ENCODE results near the gene PLEKHG4. TPM values are rescaled to one million over a fixed set of nuclear protein-coding genes. Genes with fewer than 3 reads are reported as not detected.
A peak's percentile ranks its signal among the peaks of the same experiment; 100 is the strongest.

The PLEKHG4 gene
- total RNA-seq, 2 donors from 2014 or later: 1.8 to 2.2 TPM

- no peak for DNase-seq
- no peak for ATAC-seq
- intact Hi-C loops (cut with DNase I): no loop called here
Measured at GRCh38 chr16:67281536-67282446, 2.5 kb downstream of the PLEKHG4 start.

GRCh38 chr16:67282447-67282805 lies 3.1 kb downstream of the PLEKHG4 start:
- no peak for DNase-seq
- intact Hi-C loops (cut with DNase I): no loop called here
- ATAC-seq: no peak

- intact Hi-C loops (cut with DNase I): no loop called here
- no peak for DNase-seq
- no peak for ATAC-seq
Measured at GRCh38 chr16:67283039-67283825, 3.9 kb downstream of the PLEKHG4 start.

- DNase-seq: no peak
- intact Hi-C loops (cut with DNase I): no loop called here
- ATAC-seq: no peak
Measured at GRCh38 chr16:67283826-67284555, 4.7 kb downstream of the PLEKHG4 start.

- DNase-seq (no peak), ATAC-seq (peak; percentile 44 to 58)
- intact Hi-C loops (cut with DNase I): no loop called here
Measured at GRCh38 chr16:67284699-67285646, 5.6 kb downstream of the PLEKHG4 start.

GRCh38 chr16:67286441-67287235 lies 7.3 kb downstream of the PLEKHG4 start:
- intact Hi-C loops (cut with DNase I): no loop called here
- ATAC-seq (no peak), DNase-seq (no peak)

GRCh38 chr16:67287960-67288359 lies 8.6 kb downstream of the PLEKHG4 start:
- intact Hi-C loops (cut with DNase I): no loop called here
- ATAC-seq: no peak
- DNase-seq: no peak

- ATAC-seq: no peak
- intact Hi-C loops (cut with DNase I): no loop called here
- DNase-seq: no peak
Measured at GRCh38 chr16:67291461-67291860, 12.1 kb downstream of the PLEKHG4 start.

GRCh38 chr16:67294171-67294757 lies 14.9 kb downstream of the PLEKHG4 start:
- intact Hi-C loops (cut with DNase I): no loop called here
- DNase-seq (no peak), ATAC-seq (no peak)

- ATAC-seq: peak in 1 of 2 donors; percentile 72
- intact Hi-C loops (cut with DNase I): no loop called here
- no peak for DNase-seq
Measured at GRCh38 chr16:67294938-67295361, 15.6 kb downstream of the PLEKHG4 start.

- intact Hi-C loops (cut with DNase I): no loop called here
- ATAC-seq: no peak
- DNase-seq: no peak
Measured at GRCh38 chr16:67296420-67296819, 17.1 kb downstream of the PLEKHG4 start.

- intact Hi-C loops (cut with DNase I): no loop called here
- ATAC-seq (no peak), DNase-seq (no peak)
Measured at GRCh38 chr16:67298277-67298676, 18.9 kb downstream of the PLEKHG4 start.

- ATAC-seq: no peak
- no peak for DNase-seq
- intact Hi-C loops (cut with DNase I): no loop called here
Measured at GRCh38 chr16:67299269-67299668, 19.9 kb downstream of the PLEKHG4 start.

- DNase-seq (peak; percentile 87), ATAC-seq (peak; percentile 79 to 92)
- intact Hi-C loops (cut with DNase I): no loop called here
Measured at GRCh38 chr16:67301080-67301782, 21.9 kb downstream of the PLEKHG4 start.

- intact Hi-C loops (cut with DNase I): no loop called here
- DNase-seq: no peak
- ATAC-seq: peak in 1 of 2 donors; percentile 7
Measured at GRCh38 chr16:67302076-67302475, 22.7 kb downstream of the PLEKHG4 start.

GRCh38 chr16:67302970-67303369 lies 23.6 kb downstream of the PLEKHG4 start:
- no peak for ATAC-seq
- intact Hi-C loops (cut with DNase I): no loop called here
- no peak for DNase-seq

- DNase-seq (no peak), ATAC-seq (peak in 1 of 2 donors; percentile 21)
- intact Hi-C loops (cut with DNase I): no loop called here
Measured at GRCh38 chr16:67304020-67304419, 24.7 kb downstream of the PLEKHG4 start.
